Suppressor macrophage treated with lipopolysaccharide for 4 hours (primary cell): ENCODE measurements around the gene PCGF1.

ENCODE experiments used
- DNase-seq: peaks from one replicate; pipeline ENCODE4 v3.0.0-alpha.2; 2020

The PCGF1 gene

GRCh38 chr2:74514368-74515270 lies 7.1 kb upstream of the PCGF1 start, which contains the start of gene TLX2:
Gene TLX2, plus strand, starts transcription at chr2:74514450. Its CDS starts 357 bp downstream, at chr2:74514807.
- DNase-seq: no peak

GRCh38 chr2:74513605-74514367 lies 6.3 kb upstream of the PCGF1 start:
- DNase-seq: no peak

DNA sequence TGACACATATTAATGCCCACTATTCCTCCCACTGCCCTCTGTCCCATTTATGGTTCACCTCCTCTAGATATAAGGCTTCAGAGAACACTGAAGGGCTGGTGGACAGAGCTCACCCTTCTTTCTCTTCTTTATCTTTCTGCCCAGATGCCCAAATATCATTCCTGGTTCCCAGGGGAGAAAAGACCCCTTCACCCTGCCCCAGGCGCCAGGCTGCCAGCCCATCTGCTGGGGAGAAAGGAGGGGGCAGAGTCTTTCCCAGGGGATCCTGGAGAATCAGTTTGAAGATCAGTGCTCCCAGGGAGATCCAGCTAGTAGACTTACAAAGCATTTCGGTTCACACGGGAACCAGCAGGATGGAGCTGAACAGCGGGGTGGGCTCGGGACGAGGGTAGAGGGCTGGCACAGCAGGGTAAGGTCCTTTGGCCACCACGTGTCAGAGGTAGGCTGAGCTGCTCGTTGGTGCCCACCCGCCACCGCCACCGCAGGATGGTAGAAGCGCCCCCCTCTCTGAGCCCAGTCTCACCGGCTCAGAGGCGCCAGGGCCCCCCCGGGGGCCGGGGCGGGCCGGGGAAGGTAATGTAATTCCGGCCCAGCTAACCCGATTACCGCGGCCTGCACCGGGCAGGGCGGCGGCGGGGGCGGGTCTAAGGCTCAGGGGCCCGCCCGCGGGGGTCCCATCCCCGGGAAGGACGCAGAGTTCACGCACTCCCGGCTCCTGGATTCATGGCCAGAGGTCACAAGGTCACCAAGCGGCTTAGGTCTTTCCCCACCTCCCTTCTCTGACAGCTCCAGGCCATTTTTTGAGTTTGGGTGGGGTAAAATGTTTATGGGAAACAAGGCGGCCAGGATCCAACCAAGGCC lies 5.5 kb upstream of the PCGF1 start:
- DNase-seq: no peak

GRCh38 chr2:74511104-74511989 lies 3.9 kb upstream of the PCGF1 start:
- DNase-seq: no peak

GRCh38 chr2:74510272-74510671 lies 2.8 kb upstream of the PCGF1 start:
- DNase-seq: no peak

GRCh38 chr2:74507926-74508520 lies 528 bp upstream of the PCGF1 start:
- DNase-seq: no peak

GRCh38 chr2:74505448-74506246 lies 1.8 kb downstream of the PCGF1 start:
- DNase-seq: no peak

GRCh38 chr2:74504591-74504990 lies 2.9 kb downstream of the PCGF1 start:
- DNase-seq: no peak

DNA sequence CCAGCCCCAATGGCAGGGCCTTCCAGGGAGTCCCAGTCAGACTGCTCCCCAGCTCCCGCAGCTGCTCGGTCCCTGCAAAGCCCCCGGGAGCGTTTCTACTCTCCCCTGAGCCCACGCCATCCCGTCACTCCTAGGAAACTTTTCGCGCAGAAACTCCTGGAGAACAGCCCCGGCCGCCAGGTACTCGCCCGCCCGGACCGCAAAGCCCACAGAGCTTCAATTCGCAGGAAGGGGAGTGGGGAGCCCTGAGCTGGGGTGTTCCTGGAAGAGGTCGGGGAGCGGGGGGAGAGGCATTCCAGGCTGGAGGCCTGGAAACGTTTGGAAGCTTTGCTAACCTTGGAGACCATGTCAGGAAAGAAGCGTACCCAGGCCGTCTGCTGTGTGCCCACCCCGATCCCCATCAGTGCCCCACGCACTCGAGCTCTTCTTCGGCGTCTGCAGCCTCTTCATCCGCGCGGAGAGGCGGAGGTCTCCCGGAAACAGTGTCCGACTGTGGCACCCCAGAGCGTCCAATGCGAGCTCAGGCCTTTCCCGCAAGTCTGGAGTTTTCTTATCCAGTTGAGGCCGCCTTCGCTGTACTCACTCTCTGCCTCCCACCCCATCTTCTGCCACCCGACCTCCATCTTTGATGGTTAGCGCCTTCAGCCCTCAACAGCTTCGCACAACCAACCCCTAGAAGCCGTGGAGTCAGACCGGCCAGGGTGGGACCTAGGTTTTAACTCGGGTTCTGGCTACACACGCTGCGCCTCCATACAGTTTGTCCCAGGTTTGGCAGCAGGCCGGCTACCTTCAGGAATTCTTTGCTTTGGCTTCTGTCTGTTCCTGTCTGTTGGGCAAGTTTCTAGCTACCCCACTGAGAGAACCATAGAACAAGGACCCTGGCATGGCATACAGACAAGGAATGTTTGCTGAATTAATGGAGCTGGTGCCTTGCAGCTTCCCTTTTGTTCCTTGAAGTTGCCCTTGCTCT lies 3.7 kb downstream of the PCGF1 start:
- DNase-seq: no peak

DNA sequence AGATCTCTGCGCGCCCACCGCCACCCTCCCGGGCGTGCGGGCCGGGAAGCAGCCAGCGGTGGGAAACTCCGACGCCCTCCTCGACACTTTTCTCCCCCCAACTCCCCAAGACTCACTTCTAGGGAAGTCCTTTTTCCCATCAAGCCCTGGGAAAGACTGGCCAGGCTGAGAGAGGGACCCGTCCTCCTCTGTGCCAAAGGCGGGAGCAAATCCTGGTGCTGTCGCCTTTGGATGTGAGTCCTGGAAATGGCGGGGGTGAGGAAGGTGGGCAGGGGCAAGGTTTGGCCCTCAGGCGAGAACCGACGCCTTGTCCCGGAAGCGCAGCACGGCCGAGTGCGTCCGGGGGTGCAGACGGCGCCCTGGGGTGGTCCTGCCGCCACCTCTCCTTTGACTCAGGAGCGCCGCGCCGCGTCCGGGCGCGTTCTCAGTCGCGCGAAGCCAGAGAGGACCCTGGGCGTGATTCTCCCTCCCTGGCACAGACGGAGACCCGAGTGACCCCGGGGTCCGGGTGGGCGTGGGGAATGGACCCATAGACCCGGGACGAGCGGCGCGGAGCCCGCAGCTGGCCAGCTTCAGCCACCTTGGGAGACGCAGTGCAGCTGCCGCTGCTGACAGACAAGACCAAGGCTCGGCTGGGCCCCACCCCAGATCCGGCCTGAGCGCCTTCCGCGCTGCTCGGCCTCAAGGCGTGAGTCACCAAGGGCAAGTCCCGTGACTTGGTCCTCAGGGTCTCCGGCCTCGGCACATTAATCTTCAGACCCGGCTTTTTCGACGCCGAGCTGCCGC lies 4.6 kb downstream of the PCGF1 start:
- peak; percentile 85 for DNase-seq

GRCh38 chr2:74502147-74502719 lies 5.3 kb downstream of the PCGF1 start:
- DNase-seq: peak; percentile 52

- DNase-seq: no peak
Measured at GRCh38 chr2:74501335-74502071, 6.0 kb downstream of the PCGF1 start.

- no peak for DNase-seq
Measured at GRCh38 chr2:74500578-74500946, 6.9 kb downstream of the PCGF1 start.

- DNase-seq: no peak
Measured at GRCh38 chr2:74499940-74500577, 7.4 kb downstream of the PCGF1 start.

DNA sequence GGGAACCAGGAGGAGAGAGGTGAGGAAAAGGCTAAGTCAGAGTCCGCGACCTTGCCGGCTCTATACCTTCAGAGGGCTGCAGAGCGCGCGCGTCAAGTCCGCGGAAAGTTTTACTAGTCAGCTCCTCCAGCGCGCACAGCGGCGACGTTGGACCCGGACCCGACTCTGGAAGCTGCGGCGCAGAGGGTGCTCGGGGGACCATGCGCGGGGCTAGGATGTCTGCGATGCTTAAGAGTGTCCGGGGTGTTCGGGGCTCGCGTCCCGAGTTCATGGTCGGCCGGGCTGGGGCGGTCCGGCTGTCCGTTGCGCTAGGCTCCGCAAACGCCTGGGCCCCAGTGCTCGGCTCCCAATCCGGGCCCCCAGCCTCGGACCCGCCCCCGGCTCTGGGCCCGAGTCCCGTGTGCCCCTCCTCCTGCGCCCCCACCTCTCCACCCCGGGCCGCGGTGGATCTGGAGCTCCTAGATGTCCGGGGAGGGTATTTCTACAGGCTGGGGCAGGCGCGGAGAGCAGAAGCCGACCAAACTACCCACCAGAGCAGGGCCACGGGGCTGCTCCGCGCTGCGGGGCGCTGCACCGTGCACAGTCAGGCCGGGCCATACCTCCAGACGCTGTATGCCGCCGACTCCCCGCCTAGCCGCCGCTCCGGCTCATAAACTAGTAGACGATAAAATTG lies 8.1 kb downstream of the PCGF1 start, which contains the start of gene LBX2:
LBX2 (minus strand) TSS at position 337 of the 673 bp plus-strand sequence; CDS start at position 271, 66 bp downstream.
- no peak for DNase-seq
